Testis (tissue), 2 donors: ENCODE results near the gene GGT5.
"Not testable (repeated sequence)": the region's sequence is repeated elsewhere in the genome, so short reads cannot be mapped to it uniquely, and the experiment has no call there.

ENCODE experiments used
- CTCF ChIP-seq, 3 experiments: fragments of 450-650 bp in 2 of 3; fragments of 200-600 bp in 1 of 3; sonication (generic) in 1 of 3; IDR thresholded peaks; one replicate each; pipeline ENCODE4 v1.5.1; 2016 to 2019; ENCODE audit warnings: antibody characterized with exemption in 3 of 3, mild to moderate bottlenecking in 2 of 3, moderate library complexity in 1 of 3
- POLR2A ChIP-seq: fragments of 450-650 bp; IDR thresholded peaks from one replicate; pipeline ENCODE4 v1.6.1; 2017; ENCODE audit warnings: antibody characterized with exemption, mild to moderate bottlenecking, moderate library complexity

DNA sequence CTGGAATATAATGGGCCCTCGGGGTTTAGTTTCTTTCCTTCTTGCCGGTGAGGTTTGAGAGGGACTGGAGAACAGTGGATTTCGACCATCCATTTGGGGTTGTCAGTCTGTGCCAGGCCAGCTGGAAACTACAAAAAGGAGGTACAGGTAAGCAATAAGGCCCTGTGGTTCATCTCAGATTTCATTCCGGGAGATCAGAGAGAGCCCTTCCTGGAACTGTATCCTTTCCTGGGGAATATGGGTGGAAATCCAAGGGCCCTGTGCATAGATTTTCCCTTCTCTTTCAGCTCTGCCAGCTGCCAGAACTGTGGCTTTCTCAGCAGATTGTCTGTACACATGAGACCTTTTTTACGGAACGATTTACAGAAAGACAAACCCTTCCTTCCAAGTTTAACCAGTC, 42.9 kb upstream of the GGT5 start:
- not testable (repeated sequence) for TF ChIP-seq CTCF (IDR thresholded peaks at IDR 0.05); POLR2A
